Measurements from ENCODE around the gene LEKR1. TPM values are rescaled to one million over a fixed set of nuclear protein-coding genes. Genes with fewer than 3 reads are reported as not detected.
"Not testable (repeated sequence)": the region's sequence is repeated elsewhere in the genome, so short reads cannot be mapped to it uniquely, and the experiment has no call there.

LEKR1 gene
- total RNA-seq, 1 experiment from 2014 or later: 0.16 TPM

GRCh38 chr3:156873906-156874305, 47.8 kb downstream of the LEKR1 start:
- H3K4me3 ChIP-seq: no peak overlapping the region
- DNase-seq (ENCODE audit: low read depth in 1 of 2, low spot score in 2 of 2): no peak
- H3K36me3 ChIP-seq: no peaks in the 10 kb centered on the region
- peaks cover 1% of the 10 kb centered on the region; the same call in 1 of the 2 replicates for H3K9me3 ChIP-seq (replicated peaks)
- H3K27me3 ChIP-seq (replicated peaks): no peaks in the 10 kb centered on the region
- no peaks in the 10 kb centered on the region for H3K4me1 ChIP-seq (replicated peaks)
- H3K27ac ChIP-seq: no peak overlapping the region

GRCh38 chr3:156879491-156879890, 53.3 kb downstream of the LEKR1 start:
- not testable (repeated sequence) for H3K4me3 ChIP-seq; H3K4me1 ChIP-seq (replicated peaks); H3K36me3 ChIP-seq; H3K27ac ChIP-seq; H3K9me3 ChIP-seq (replicated peaks); DNase-seq (ENCODE audit: low read depth in 1 of 2, low spot score in 2 of 2); H3K27me3 ChIP-seq (replicated peaks)

GRCh38 chr3:156885761-156886160, 59.6 kb downstream of the LEKR1 start:
- DNase-seq (ENCODE audit: low read depth in 1 of 2, low spot score in 2 of 2): no peak
- Histone ChIP-seq H3K4me3 (no peak overlapping the region), H3K27me3 (replicated peaks) (no peaks in the 10 kb centered on the region), H3K9me3 (replicated peaks) (no peaks in the 10 kb centered on the region), H3K27ac (no peak overlapping the region), H3K4me1 (replicated peaks) (no peaks in the 10 kb centered on the region), H3K36me3 (no peaks in the 10 kb centered on the region)

GRCh38 chr3:156888176-156888575, 62.0 kb downstream of the LEKR1 start:
- H3K9me3 ChIP-seq (replicated peaks): no peaks in the 10 kb centered on the region
- no peak for DNase-seq (ENCODE audit: low read depth in 1 of 2, low spot score in 2 of 2)
- H3K4me3 ChIP-seq: no peak overlapping the region
- H3K4me1 ChIP-seq (replicated peaks): no peaks in the 10 kb centered on the region
- H3K36me3 ChIP-seq: no peaks in the 10 kb centered on the region
- no peaks in the 10 kb centered on the region for H3K27me3 ChIP-seq (replicated peaks)
- no peak overlapping the region for H3K27ac ChIP-seq

GRCh38 chr3:156888576-156888975, 62.4 kb downstream of the LEKR1 start:
- Histone ChIP-seq H3K9me3 (replicated peaks) (no peaks in the 10 kb centered on the region), H3K4me1 (replicated peaks) (no peaks in the 10 kb centered on the region), H3K36me3 (no peaks in the 10 kb centered on the region), H3K27ac (no peak overlapping the region), H3K4me3 (no peak overlapping the region), H3K27me3 (replicated peaks) (no peaks in the 10 kb centered on the region)
- no peak for DNase-seq (ENCODE audit: low read depth in 1 of 2, low spot score in 2 of 2)

GRCh38 chr3:156892701-156893100, 66.5 kb downstream of the LEKR1 start:
- H3K36me3 ChIP-seq: no peaks in the 10 kb centered on the region
- no peaks in the 10 kb centered on the region for H3K27me3 ChIP-seq (replicated peaks)
- no peaks in the 10 kb centered on the region for H3K9me3 ChIP-seq (replicated peaks)
- DNase-seq (ENCODE audit: low read depth in 1 of 2, low spot score in 2 of 2): no peak
- no peaks in the 10 kb centered on the region for H3K4me1 ChIP-seq (replicated peaks)
- H3K4me3 ChIP-seq: no peak overlapping the region
- H3K27ac ChIP-seq: 0 out of 2 replicates have a peak overlapping the region, but pooled peaks have one; percentile 16

- DNase-seq (ENCODE audit: low read depth in 1 of 2, low spot score in 2 of 2); H3K4me3 ChIP-seq; H3K36me3 ChIP-seq; H3K9me3 ChIP-seq (replicated peaks); H3K27me3 ChIP-seq (replicated peaks); H3K27ac ChIP-seq: not testable (repeated sequence)
- H3K4me1 ChIP-seq (replicated peaks): peaks cover 14% of the 10 kb centered on the region
These were observed 69.2 kb downstream of the LEKR1 start for GRCh38 chr3:156895374-156895773.

- DNase-seq (ENCODE audit: low read depth in 1 of 2, low spot score in 2 of 2); H3K9me3 ChIP-seq (replicated peaks); H3K4me3 ChIP-seq; H3K27me3 ChIP-seq (replicated peaks); H3K36me3 ChIP-seq: not testable (repeated sequence)
- H3K27ac ChIP-seq: peak overlapping the region; percentile 56
- H3K4me1 ChIP-seq (replicated peaks): peaks cover 17% of the 10 kb centered on the region
These were observed 71.7 kb downstream of the LEKR1 start for GRCh38 chr3:156897851-156898250.

- peak overlapping the region; percentile 56 for H3K27ac ChIP-seq
- H3K27me3 ChIP-seq (replicated peaks): no peaks in the 10 kb centered on the region
- peaks cover 17% of the 10 kb centered on the region for H3K4me1 ChIP-seq (replicated peaks)
- peak in 1 of 2 experiments; percentile 60 for DNase-seq (ENCODE audit: low read depth in 1 of 2, low spot score in 2 of 2)
- H3K36me3 ChIP-seq: no peaks in the 10 kb centered on the region
- no peaks in the 10 kb centered on the region for H3K9me3 ChIP-seq (replicated peaks)
- H3K4me3 ChIP-seq: no peak overlapping the region
These were observed 72.2 kb downstream of the LEKR1 start for GRCh38 chr3:156898296-156898880.

- Histone ChIP-seq H3K27me3 (replicated peaks) (no peaks in the 10 kb centered on the region), H3K9me3 (replicated peaks) (no peaks in the 10 kb centered on the region), H3K4me1 (replicated peaks) (peaks cover 17% of the 10 kb centered on the region), H3K27ac (no peak overlapping the region), H3K4me3 (no peak overlapping the region), H3K36me3 (no peaks in the 10 kb centered on the region)
- peak in 1 of 2 experiments; percentile 49 for DNase-seq (ENCODE audit: low read depth in 1 of 2, low spot score in 2 of 2)
These were observed 73.8 kb downstream of the LEKR1 start for GRCh38 chr3:156899951-156900350.

GRCh38 chr3:156902916-156903315, 76.8 kb downstream of the LEKR1 start:
- peaks cover 16% of the 10 kb centered on the region for H3K4me1 ChIP-seq (replicated peaks)
- H3K36me3 ChIP-seq: no peaks in the 10 kb centered on the region
- H3K27ac ChIP-seq: no peak overlapping the region
- H3K4me3 ChIP-seq: no peak overlapping the region
- H3K9me3 ChIP-seq (replicated peaks): no peaks in the 10 kb centered on the region
- no peak for DNase-seq (ENCODE audit: low read depth in 1 of 2, low spot score in 2 of 2)
- no peaks in the 10 kb centered on the region for H3K27me3 ChIP-seq (replicated peaks)

- H3K4me1 ChIP-seq (replicated peaks): peaks cover 19% of the 10 kb centered on the region
- H3K27me3 ChIP-seq (replicated peaks): no peaks in the 10 kb centered on the region
- no peaks in the 10 kb centered on the region for H3K9me3 ChIP-seq (replicated peaks)
- DNase-seq (ENCODE audit: low read depth in 1 of 2, low spot score in 2 of 2): no peak
- no peak overlapping the region for H3K4me3 ChIP-seq
- no peaks in the 10 kb centered on the region for H3K36me3 ChIP-seq
- no peak overlapping the region for H3K27ac ChIP-seq
These were observed 80.1 kb downstream of the LEKR1 start for GRCh38 chr3:156906275-156906674.

- Histone ChIP-seq H3K27ac (no peak overlapping the region), H3K27me3 (replicated peaks) (no peaks in the 10 kb centered on the region), H3K9me3 (replicated peaks) (no peaks in the 10 kb centered on the region), H3K4me3 (no peak overlapping the region), H3K36me3 (no peaks in the 10 kb centered on the region), H3K4me1 (replicated peaks) (peaks cover 20% of the 10 kb centered on the region)
- DNase-seq (ENCODE audit: low read depth in 1 of 2, low spot score in 2 of 2): no peak
These were observed 82.2 kb downstream of the LEKR1 start for GRCh38 chr3:156908398-156908797.

- peak overlapping the region; percentile 13; the same call in 1 of the 2 replicates for H3K27ac ChIP-seq
- H3K9me3 ChIP-seq (replicated peaks): no peaks in the 10 kb centered on the region
These were observed 83.9 kb downstream of the LEKR1 start for GRCh38 chr3:156910022-156910421.

GRCh38 chr3:156910831-156911230, 84.7 kb downstream of the LEKR1 start:
- H3K36me3 ChIP-seq; H3K27me3 ChIP-seq (replicated peaks); H3K4me3 ChIP-seq; H3K9me3 ChIP-seq (replicated peaks): not testable (repeated sequence)
- DNase-seq (ENCODE audit: low read depth in 1 of 2, low spot score in 2 of 2): peak in 1 of 2 experiments; percentile 54
- Histone ChIP-seq H3K4me1 (replicated peaks) (peaks cover 21% of the 10 kb centered on the region), H3K27ac (peak overlapping the region; percentile 13; the same call in 1 of the 2 replicates)

More at GRCh38 chr3:156910022-156910421, 83.9 kb downstream of the LEKR1 start:
- Histone ChIP-seq H3K4me3 (no peak overlapping the region), H3K36me3 (no peaks in the 10 kb centered on the region), H3K27me3 (replicated peaks) (no peaks in the 10 kb centered on the region), H3K4me1 (replicated peaks) (peaks cover 20% of the 10 kb centered on the region)
- no peak for DNase-seq (ENCODE audit: low read depth in 1 of 2, low spot score in 2 of 2)

All from SJSA1 (cell line).